Bronchial epithelial cell (primary cell): ENCODE data around the gene COA5. TPM values are rescaled to one million over a fixed set of nuclear protein-coding genes. Genes with fewer than 3 reads are reported as not detected.
A peak's percentile ranks its signal among the peaks of the same experiment; 100 is the strongest.

Source experiments
- DNase-seq: peaks from one replicate; pipeline ENCODE4 v3.0.0-alpha.2; 2010; ENCODE audit warnings: low read depth
- FAIRE-seq: peaks from 2 replicates; lab custom pipeline; 2011; peaks lifted over from hg19 to GRCh38; lab: Jason Lieb, UNC
- H3K27me3 ChIP-seq: 2 replicates; pipeline ENCODE4 v1.5.1; 2011; ENCODE audit warnings: low read length; ENCODE audit not compliant: control insufficient read depth, insufficient read depth
- H3K36me3 ChIP-seq: 2 replicates; pipeline ENCODE4 v1.5.1; 2011; ENCODE audit warnings: low read length; ENCODE audit not compliant: control insufficient read depth, insufficient read depth
- H3K4me3 ChIP-seq: 2 replicates; pipeline ENCODE4 v1.5.1; 2011; ENCODE audit warnings: mild to moderate bottlenecking, low read depth, low read length, control low read depth
- total RNA-seq: library from RNA; depleted of rRNA; stranded (reverse); fragments of >200 nt; gene quantifications from 2 replicates; pipeline ENCODE4 v1.2.1, GENCODE V29; 2014
- TF ChIP-seq, protein P1 (sequence below): IDR thresholded peaks from 2 replicates; pipeline ENCODE4 v1.5.1; 2011; ENCODE audit warnings: mild to moderate bottlenecking, moderate library complexity, low read length, control low read depth, inconsistent platforms; ENCODE audit not compliant: insufficient read depth, severe bottlenecking

COA5 gene
- total RNA-seq, 1 donor from 2014 or later = 12.9 TPM

DNA sequence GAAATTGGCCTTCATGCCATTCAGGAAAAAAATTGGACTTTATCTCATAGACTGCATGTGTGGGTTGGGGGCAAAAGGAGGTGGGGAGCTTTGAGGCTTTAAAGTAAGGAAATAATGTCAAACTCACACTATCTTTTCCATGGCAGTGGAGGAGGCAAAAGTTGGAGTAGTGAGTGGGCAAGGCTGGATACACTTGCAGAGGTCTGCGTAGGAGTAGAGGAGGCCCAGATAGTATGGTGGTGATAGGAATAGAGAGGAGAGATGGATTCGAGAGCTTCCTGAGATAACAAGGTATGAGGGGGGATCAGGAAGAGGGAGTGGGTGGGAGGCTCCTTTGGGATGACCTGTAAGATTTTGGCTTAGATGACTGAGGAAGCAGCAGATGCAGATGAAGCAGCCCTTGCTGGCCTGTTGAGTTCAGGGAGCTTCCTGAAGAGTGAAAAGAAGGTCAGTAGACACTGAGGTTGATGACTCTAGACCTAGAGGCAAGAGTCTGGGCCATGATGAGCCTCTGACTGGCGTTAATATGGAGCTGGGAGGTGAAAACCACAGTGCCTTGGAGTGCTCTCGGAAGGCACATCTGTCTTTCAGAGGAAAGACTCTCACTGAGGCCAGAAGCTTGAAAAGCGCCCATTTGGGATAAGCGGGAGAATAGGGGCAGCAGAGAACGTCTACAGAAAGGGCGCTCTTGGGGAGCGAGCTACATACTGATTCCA is 5.9 kb upstream of the COA5 start:
- no peak overlapping the region for H3K4me3 ChIP-seq
- DNase-seq (no peak), FAIRE-seq (no peak)
- no peaks in the 10 kb centered on the region for H3K27me3 ChIP-seq
- peaks cover 19% of the 10 kb centered on the region for H3K36me3 ChIP-seq
- TF ChIP-seq, protein P1, sequence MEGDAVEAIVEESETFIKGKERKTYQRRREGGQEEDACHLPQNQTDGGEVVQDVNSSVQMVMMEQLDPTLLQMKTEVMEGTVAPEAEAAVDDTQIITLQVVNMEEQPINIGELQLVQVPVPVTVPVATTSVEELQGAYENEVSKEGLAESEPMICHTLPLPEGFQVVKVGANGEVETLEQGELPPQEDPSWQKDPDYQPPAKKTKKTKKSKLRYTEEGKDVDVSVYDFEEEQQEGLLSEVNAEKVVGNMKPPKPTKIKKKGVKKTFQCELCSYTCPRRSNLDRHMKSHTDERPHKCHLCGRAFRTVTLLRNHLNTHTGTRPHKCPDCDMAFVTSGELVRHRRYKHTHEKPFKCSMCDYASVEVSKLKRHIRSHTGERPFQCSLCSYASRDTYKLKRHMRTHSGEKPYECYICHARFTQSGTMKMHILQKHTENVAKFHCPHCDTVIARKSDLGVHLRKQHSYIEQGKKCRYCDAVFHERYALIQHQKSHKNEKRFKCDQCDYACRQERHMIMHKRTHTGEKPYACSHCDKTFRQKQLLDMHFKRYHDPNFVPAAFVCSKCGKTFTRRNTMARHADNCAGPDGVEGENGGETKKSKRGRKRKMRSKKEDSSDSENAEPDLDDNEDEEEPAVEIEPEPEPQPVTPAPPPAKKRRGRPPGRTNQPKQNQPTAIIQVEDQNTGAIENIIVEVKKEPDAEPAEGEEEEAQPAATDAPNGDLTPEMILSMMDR = no peak

DNA sequence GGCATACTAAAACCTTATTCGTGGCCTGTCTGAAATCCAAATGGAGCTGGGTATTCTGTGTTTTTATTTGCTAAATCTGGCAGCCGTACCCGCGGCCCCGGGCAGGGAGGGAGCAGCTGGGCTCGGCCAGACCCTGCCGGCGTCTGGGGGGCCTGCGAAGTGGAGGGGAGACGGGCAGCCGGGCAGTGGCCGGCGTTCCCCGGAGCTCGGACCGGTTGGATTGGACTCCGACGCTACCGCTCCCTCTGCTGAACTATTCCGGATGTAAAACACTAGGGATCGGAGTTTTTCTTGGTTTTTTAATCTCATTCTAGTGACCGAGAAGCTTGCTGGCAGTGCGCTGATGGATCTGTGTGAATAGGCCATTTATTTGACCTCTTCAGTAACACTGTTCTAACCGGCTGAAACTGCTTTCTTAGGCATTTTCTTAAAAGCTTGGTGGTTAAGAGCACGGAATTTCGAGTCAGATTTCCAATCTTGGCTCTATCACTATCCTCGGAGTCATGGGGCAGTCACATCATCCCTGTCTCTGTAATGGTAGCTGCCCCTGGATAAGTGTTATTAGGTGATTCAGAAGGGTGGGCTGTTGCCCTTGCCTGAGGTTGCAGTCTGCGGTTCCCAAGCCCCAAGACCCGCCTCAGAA is 771 bp upstream of the COA5 start:
- FAIRE-seq = no peak
- TF ChIP-seq, protein P1 = no peak

DNA sequence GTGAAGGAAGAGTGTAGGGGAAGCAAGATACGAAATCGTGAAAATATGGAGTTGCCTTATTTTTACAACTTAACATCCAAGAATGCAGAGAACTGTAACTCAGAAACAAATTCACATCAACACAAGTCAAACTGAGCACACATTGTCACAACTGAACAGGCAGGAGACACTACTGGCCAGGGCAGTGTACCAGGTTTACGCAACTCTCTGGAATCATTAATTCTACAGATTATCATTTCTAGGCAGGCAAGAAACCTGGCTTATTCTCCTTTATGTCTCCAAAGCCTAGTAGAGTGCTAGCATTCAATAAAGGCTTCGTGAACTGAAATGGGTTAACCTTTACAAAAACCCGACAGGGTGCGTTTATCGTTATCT is 584 bp downstream of the COA5 start:
- no peak for FAIRE-seq
- peak overlapping the region; percentile 68 for H3K4me3 ChIP-seq
- no peaks in the 10 kb centered on the region for H3K27me3 ChIP-seq
- no peak for DNase-seq
- peaks cover 13% of the 10 kb centered on the region for H3K36me3 ChIP-seq
- TF ChIP-seq, protein P1 = no peak

More for the DNA sequence above, 771 bp upstream of the COA5 start:
- no peak for DNase-seq
- Histone ChIP-seq H3K27me3 (no peaks in the 10 kb centered on the region), H3K36me3 (peaks cover 14% of the 10 kb centered on the region), H3K4me3 (peak overlapping the region; percentile 68)

DNA sequence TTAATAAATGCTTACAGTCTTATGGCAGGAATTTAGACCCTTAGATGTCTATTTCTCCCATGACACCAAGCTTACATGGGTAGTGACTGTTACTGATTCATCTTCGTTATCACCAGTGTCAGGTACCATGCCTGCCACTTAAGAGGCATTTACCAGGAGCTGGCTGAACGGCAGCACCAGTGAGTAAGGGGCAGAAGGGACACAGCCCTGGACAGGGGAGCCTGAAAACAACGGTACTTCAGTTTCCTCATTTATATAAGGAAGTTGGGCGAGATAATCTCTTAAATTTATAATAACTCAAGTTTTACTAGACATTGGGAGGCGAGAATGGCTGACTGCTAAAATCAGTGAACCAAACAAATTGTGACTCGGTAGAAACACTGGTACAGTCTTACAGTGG is 1.2 kb downstream of the COA5 start:
- DNase-seq = no peak
- TF ChIP-seq, protein P1 = no peak
- H3K4me3 ChIP-seq = no peak overlapping the region
- peaks cover 13% of the 10 kb centered on the region for H3K36me3 ChIP-seq
- H3K27me3 ChIP-seq = no peaks in the 10 kb centered on the region
- no peak for FAIRE-seq

DNA sequence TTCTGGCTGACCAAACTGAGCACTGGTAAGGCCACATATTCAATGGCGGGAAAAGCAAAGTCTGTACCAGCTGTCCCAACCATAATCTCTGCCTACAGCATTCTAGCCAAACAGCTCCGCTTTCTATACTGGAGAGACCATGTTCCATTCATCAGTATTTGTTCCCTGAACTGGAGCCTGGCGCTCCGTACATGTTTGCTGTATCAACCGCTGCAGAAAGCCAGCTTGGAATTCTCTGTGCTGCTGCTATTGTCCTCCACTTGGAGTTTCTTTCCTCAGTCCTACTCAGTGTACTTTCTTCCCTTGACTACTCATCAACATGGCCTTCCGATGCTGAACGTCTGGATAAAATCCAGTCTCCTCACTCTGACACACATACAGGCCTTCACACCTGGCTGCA is 1.9 kb downstream of the COA5 start:
- Histone ChIP-seq H3K36me3 (peaks cover 12% of the 10 kb centered on the region), H3K4me3 (no peak overlapping the region), H3K27me3 (no peaks in the 10 kb centered on the region)
- DNase-seq (no peak), FAIRE-seq (no peak)
- TF ChIP-seq, protein P1 = no peak
